OCI-LY3 (cell line): ENCODE data around the gene IL1RL1.

Source experiments
- H2AFZ ChIP-seq: fragments of 200-600, 300-600 bp; shearing (Covaris generic); 2 replicates; pipeline ENCODE4 v1.6.0; 2014; ENCODE audit warnings: antibody characterized with exemption, low read depth, low read length
- H3K27ac ChIP-seq: fragments of 200-600, 300-600 bp; sonication (generic); 2 replicates; pipeline ENCODE4 v1.5.1; 2014; ENCODE audit warnings: mild to moderate bottlenecking, low read length, moderate library complexity, mixed read lengths
- H3K27me3 ChIP-seq: fragments of 200-600, 300-600 bp; sonication (generic); 2 replicates; pipeline ENCODE4 v1.6.1; 2014; ENCODE audit warnings: low read depth, low read length, mixed read lengths
- H3K36me3 ChIP-seq: fragments of 200-600, 300-600 bp; sonication (generic); replicated peaks from 2 replicates; pipeline ENCODE3; 2014; ENCODE audit warnings: low read depth, low read length, mixed read lengths
- H3K4me1 ChIP-seq: fragments of 300-600, 200-600 bp; sonication (generic); 2 replicates; pipeline ENCODE4 v1.6.1; 2014; ENCODE audit warnings: low read length, mixed read lengths
- H3K4me2 ChIP-seq: fragments of 200-600, 300-600 bp; sonication (generic); 2 replicates; pipeline ENCODE4 v1.6.1; 2014; ENCODE audit warnings: low read length, mixed read lengths
- H3K4me3 ChIP-seq: fragments of 300-600, 200-600 bp; sonication (generic); 2 replicates; pipeline ENCODE4 v1.5.1; 2014; ENCODE audit warnings: antibody characterized with exemption, mild to moderate bottlenecking, low read length, moderate library complexity
- H3K79me2 ChIP-seq: fragments of 300-600, 200-600 bp; shearing (Covaris generic); 2 replicates; pipeline ENCODE4 v1.6.1; 2014; ENCODE audit warnings: mild to moderate bottlenecking, low read length, mixed read lengths
- H3K9ac ChIP-seq: fragments of 300-600, 200-600 bp; shearing (Covaris generic); 2 replicates; pipeline ENCODE4 v1.6.0; 2014; ENCODE audit warnings: mild to moderate bottlenecking, low read length, moderate library complexity
- H3K9me3 ChIP-seq: fragments of 200-600, 300-600 bp; shearing (Covaris generic); 2 replicates; pipeline ENCODE4 v1.6.1; 2014; ENCODE audit warnings: low read length, mixed read lengths; ENCODE audit not compliant: insufficient read depth
- H4K20me1 ChIP-seq: fragments of 200-600, 300-600 bp; sonication (generic); 2 replicates; pipeline ENCODE4 v1.6.1; 2016; ENCODE audit warnings: low read length, mixed read lengths; ENCODE audit not compliant: insufficient read depth
- CTCF ChIP-seq: fragments of 200-600, 300-600 bp; sonication (generic); IDR thresholded peaks from 2 replicates; pipeline ENCODE4 v1.5.1; 2014; ENCODE audit warnings: antibody characterized with exemption, low read length, low read depth
- EZH2phosphoT487 ChIP-seq: fragments of 200-600 bp; shearing (Covaris generic); IDR thresholded peaks from 2 replicates; pipeline ENCODE4 v1.6.1; 2018; ENCODE audit warnings: antibody characterized with exemption, mixed run types, low read depth

IL1RL1 gene

GRCh38 chr2:102334486-102334885 lies 23.1 kb downstream of the IL1RL1 start:
- H3K79me2 ChIP-seq = no peaks in the 10 kb centered on the region
- no peaks in the 10 kb centered on the region for H3K36me3 ChIP-seq
- no peak overlapping the region for H3K4me3 ChIP-seq
- no peaks in the 10 kb centered on the region for H4K20me1 ChIP-seq
- H3K9me3 ChIP-seq = no peaks in the 10 kb centered on the region
- H3K9ac ChIP-seq = no peak overlapping the region
- no peaks in the 10 kb centered on the region for H3K4me1 ChIP-seq
- no peak for TF ChIP-seq CTCF
- TF ChIP-seq EZH2phosphoT487 = no peak
- H3K4me2 ChIP-seq = no peak overlapping the region
- H3K27ac ChIP-seq = no peak overlapping the region
- no peak overlapping the region for H2AFZ ChIP-seq
- H3K27me3 ChIP-seq = no peaks in the 10 kb centered on the region

- H3K4me3 ChIP-seq = no peak overlapping the region
- no peaks in the 10 kb centered on the region for H4K20me1 ChIP-seq
- no peak overlapping the region for H3K9ac ChIP-seq
- TF ChIP-seq CTCF = no peak
- TF ChIP-seq EZH2phosphoT487 = no peak
- H2AFZ ChIP-seq = no peak overlapping the region
- no peaks in the 10 kb centered on the region for H3K36me3 ChIP-seq
- H3K79me2 ChIP-seq = no peaks in the 10 kb centered on the region
- H3K4me1 ChIP-seq = no peaks in the 10 kb centered on the region
- H3K4me2 ChIP-seq = no peak overlapping the region
- H3K27me3 ChIP-seq = no peaks in the 10 kb centered on the region
- no peaks in the 10 kb centered on the region for H3K9me3 ChIP-seq
- H3K27ac ChIP-seq = no peak overlapping the region
Measured at GRCh38 chr2:102335871-102336366, 24.6 kb downstream of the IL1RL1 start.

- Histone ChIP-seq H3K4me3 (no peak overlapping the region), H3K4me2 (no peak overlapping the region), H3K9me3 (no peaks in the 10 kb centered on the region), H2AFZ (no peak overlapping the region), H4K20me1 (no peaks in the 10 kb centered on the region), H3K36me3 (no peaks in the 10 kb centered on the region), H3K4me1 (no peaks in the 10 kb centered on the region), H3K9ac (no peak overlapping the region), H3K79me2 (no peaks in the 10 kb centered on the region), H3K27me3 (no peaks in the 10 kb centered on the region), H3K27ac (no peak overlapping the region)
- TF ChIP-seq EZH2phosphoT487 (no peak), CTCF (no peak)
Measured at GRCh38 chr2:102336502-102336945, 25.2 kb downstream of the IL1RL1 start.

- Histone ChIP-seq H3K27ac (no peak overlapping the region), H3K9ac (no peak overlapping the region), H3K27me3 (no peaks in the 10 kb centered on the region), H3K9me3 (no peaks in the 10 kb centered on the region), H3K4me1 (no peaks in the 10 kb centered on the region), H4K20me1 (no peaks in the 10 kb centered on the region), H2AFZ (no peak overlapping the region), H3K36me3 (no peaks in the 10 kb centered on the region), H3K4me2 (no peak overlapping the region), H3K79me2 (no peaks in the 10 kb centered on the region), H3K4me3 (no peak overlapping the region)
- TF ChIP-seq EZH2phosphoT487 = no peak
- TF ChIP-seq CTCF = no peak
Measured at GRCh38 chr2:102337012-102337411, 25.6 kb downstream of the IL1RL1 start.
